ENCODE data around the gene IQGAP2.

IQGAP2 gene

GRCh38 chr5:76733049-76733417 is 329.9 kb downstream of the IQGAP2 start:
- H3K4me3 ChIP-seq (ENCODE audit: insufficient read depth, low read length, poor library complexity, severe bottlenecking), result no peak overlapping the region
- TF ChIP-seq CTCF (IDR thresholded peaks at IDR 0.05; ENCODE audit: insufficient read depth, low read length, poor library complexity, severe bottlenecking) (no peak), EZH2phosphoT487 (conservative IDR thresholded peaks at IDR 0.05; ENCODE audit: low read length) (no peak)
- peaks cover 16% of the 10 kb centered on the region; the same call in 1 of the 2 replicates for H3K9me3 ChIP-seq (ENCODE audit: insufficient read depth, low read length)
- no peaks in the 10 kb centered on the region for H3F3A ChIP-seq (ENCODE audit: insufficient read depth)
- H3K9ac ChIP-seq (ENCODE audit: low read length), result no peak overlapping the region
- no peaks in the 10 kb centered on the region for H3K9me2 ChIP-seq (replicated peaks; ENCODE audit: insufficient read depth, low read length)
- no peaks in the 10 kb centered on the region for H3K79me2 ChIP-seq (ENCODE audit: insufficient read depth, low read length)
- no peak overlapping the region for H3K27ac ChIP-seq (ENCODE audit: low read depth, low read length)
- no peak overlapping the region for H2AFZ ChIP-seq (ENCODE audit: low read depth, low read length, severe bottlenecking)
- no peaks in the 10 kb centered on the region for H3K36me3 ChIP-seq (ENCODE audit: low read length)
- H3K4me2 ChIP-seq (ENCODE audit: low read depth, low read length, poor library complexity, severe bottlenecking), result no peak overlapping the region
- H3K27me3 ChIP-seq (ENCODE audit: low read length), result no peaks in the 10 kb centered on the region; the same call in 1 of the 2 replicates
- H4K20me1 ChIP-seq (ENCODE audit: low read depth, low read length), result no peaks in the 10 kb centered on the region

GRCh38 chr5:76735762-76736545 is 332.9 kb downstream of the IQGAP2 start:
- Histone ChIP-seq H3K79me2 (ENCODE audit: insufficient read depth, low read length) (no peaks in the 10 kb centered on the region), H4K20me1 (ENCODE audit: low read depth, low read length) (no peaks in the 10 kb centered on the region), H2AFZ (ENCODE audit: low read depth, low read length, severe bottlenecking) (peak overlapping the region; percentile 11), H3K9ac (ENCODE audit: low read length) (no peak overlapping the region), H3K4me3 (ENCODE audit: insufficient read depth, low read length, poor library complexity, severe bottlenecking) (no peak overlapping the region), H3K27me3 (ENCODE audit: low read length) (no peaks in the 10 kb centered on the region; the same call in 1 of the 2 replicates), H3F3A (ENCODE audit: insufficient read depth) (no peaks in the 10 kb centered on the region), H3K27ac (ENCODE audit: low read depth, low read length) (no peak overlapping the region), H3K9me2 (replicated peaks; ENCODE audit: insufficient read depth, low read length) (no peaks in the 10 kb centered on the region), H3K9me3 (ENCODE audit: insufficient read depth, low read length) (0 out of 2 replicates have a peak, but pooled peaks cover under 1% of the 10 kb centered on the region), H3K4me2 (ENCODE audit: low read depth, low read length, poor library complexity, severe bottlenecking) (no peak overlapping the region), H3K36me3 (ENCODE audit: low read length) (no peaks in the 10 kb centered on the region)
- no peak for TF ChIP-seq CTCF (IDR thresholded peaks at IDR 0.05; ENCODE audit: insufficient read depth, low read length, poor library complexity, severe bottlenecking)
- TF ChIP-seq EZH2phosphoT487 (conservative IDR thresholded peaks at IDR 0.05; ENCODE audit: low read length), result no peak

- Histone ChIP-seq H3K27ac (ENCODE audit: low read depth, low read length) (no peak overlapping the region), H3K79me2 (ENCODE audit: insufficient read depth, low read length) (no peaks in the 10 kb centered on the region), H3K9me3 (ENCODE audit: insufficient read depth, low read length) (no peaks in the 10 kb centered on the region), H3K4me2 (ENCODE audit: low read depth, low read length, poor library complexity, severe bottlenecking) (no peak overlapping the region), H3K9ac (ENCODE audit: low read length) (no peak overlapping the region), H3K4me3 (ENCODE audit: insufficient read depth, low read length, poor library complexity, severe bottlenecking) (no peak overlapping the region), H2AFZ (ENCODE audit: low read depth, low read length, severe bottlenecking) (no peak overlapping the region), H3K27me3 (ENCODE audit: low read length) (no peaks in the 10 kb centered on the region; the same call in 1 of the 2 replicates), H4K20me1 (ENCODE audit: low read depth, low read length) (no peaks in the 10 kb centered on the region), H3K9me2 (replicated peaks; ENCODE audit: insufficient read depth, low read length) (no peaks in the 10 kb centered on the region), H3K36me3 (ENCODE audit: low read length) (no peaks in the 10 kb centered on the region), H3F3A (ENCODE audit: insufficient read depth) (no peaks in the 10 kb centered on the region)
- TF ChIP-seq EZH2phosphoT487 (conservative IDR thresholded peaks at IDR 0.05; ENCODE audit: low read length), result no peak
Measured at GRCh38 chr5:76736679-76737556, 333.8 kb downstream of the IQGAP2 start.

Measured in SU-DHL-6 (cell line).